Measurements from ENCODE around the gene PPP1R7. TPM values are rescaled to one million over a fixed set of nuclear protein-coding genes. Genes with fewer than 3 reads are reported as not detected.

The PPP1R7 gene
- total RNA-seq, 3 donors from 2014 or later (not counting 1 experiment from before 2014, with no cell fraction given): 57.8 to 66.3 (median 60.4) TPM

- Mint-ChIP-seq H3K27me3 (ENCODE audit: low read depth in 2 of 2) (no peaks in the 10 kb centered on the region), H3K4me3 (no peak overlapping the region), H3K36me3 (no peaks in the 10 kb centered on the region), H3K9me3 (no peaks in the 10 kb centered on the region), H3K27ac (no peak overlapping the region), H3K4me1 (no peaks in the 10 kb centered on the region)
- ATAC-seq (no peak), DNase-seq (no peak)
- no peaks in the 10 kb centered on the region for H3K27me3 ChIP-seq (ENCODE audit: control insufficient read depth, insufficient read depth, low read length)
- WGBS (ENCODE audit: insufficient coverage): 88% methylated on average over 16 of the region's 16 CpGs
- TF ChIP-seq CTCF (IDR thresholded peaks at IDR 0.05): no peak
- H3K4me1 ChIP-seq (ENCODE audit: control insufficient read depth, insufficient read depth, low read length): no peaks in the 10 kb centered on the region
- no peaks in the 10 kb centered on the region for H3K9me3 ChIP-seq (ENCODE audit: control insufficient read depth, insufficient read depth, low read length)
- intact Hi-C loops (cut with micrococcal nuclease): no loop called here
- no peaks in the 10 kb centered on the region for H3K36me3 ChIP-seq (ENCODE audit: control insufficient read depth, insufficient read depth, low read length)
- H3K27ac ChIP-seq (ENCODE audit: low read length): no peak overlapping the region
- no peak overlapping the region for H3K4me3 ChIP-seq (ENCODE audit: low read length)
Measured at GRCh38 chr2:241199286-241199685, 49.0 kb downstream of the PPP1R7 start.

- Histone ChIP-seq H3K9me3 (ENCODE audit: control insufficient read depth, insufficient read depth, low read length) (no peaks in the 10 kb centered on the region), H3K27ac (ENCODE audit: low read length) (no peak overlapping the region), H3K36me3 (ENCODE audit: control insufficient read depth, insufficient read depth, low read length) (no peaks in the 10 kb centered on the region), H3K4me3 (ENCODE audit: low read length) (no peak overlapping the region), H3K4me1 (ENCODE audit: control insufficient read depth, insufficient read depth, low read length) (no peaks in the 10 kb centered on the region), H3K27me3 (ENCODE audit: control insufficient read depth, insufficient read depth, low read length) (no peaks in the 10 kb centered on the region)
- Mint-ChIP-seq H3K9me3 (no peaks in the 10 kb centered on the region), H3K27ac (no peak overlapping the region), H3K4me3 (no peak overlapping the region), H3K36me3 (no peaks in the 10 kb centered on the region), H3K4me1 (no peaks in the 10 kb centered on the region), H3K27me3 (ENCODE audit: low read depth in 2 of 2) (no peaks in the 10 kb centered on the region)
- DNase-seq: no peak
- TF ChIP-seq CTCF (IDR thresholded peaks at IDR 0.05): no peak
- intact Hi-C loops (cut with micrococcal nuclease): no loop called here
- 90% methylated on average over 42 of the region's 42 CpGs for WGBS (ENCODE audit: insufficient coverage)
- ATAC-seq: no peak
Measured at GRCh38 chr2:241199897-241200821, 49.9 kb downstream of the PPP1R7 start.

- H3K27ac ChIP-seq (ENCODE audit: low read length): no peak overlapping the region
- no peak for DNase-seq
- WGBS (ENCODE audit: insufficient coverage): 62% methylated on average over 21 of the region's 21 CpGs
- no peaks in the 10 kb centered on the region for H3K36me3 ChIP-seq (ENCODE audit: control insufficient read depth, insufficient read depth, low read length)
- H3K4me1 ChIP-seq (ENCODE audit: control insufficient read depth, insufficient read depth, low read length): no peaks in the 10 kb centered on the region
- no peaks in the 10 kb centered on the region for H3K27me3 ChIP-seq (ENCODE audit: control insufficient read depth, insufficient read depth, low read length)
- no peak for ATAC-seq
- no peaks in the 10 kb centered on the region for H3K27me3 Mint-ChIP-seq (ENCODE audit: low read depth in 2 of 2)
- H3K9me3 ChIP-seq (ENCODE audit: control insufficient read depth, insufficient read depth, low read length): no peaks in the 10 kb centered on the region
- no peaks in the 10 kb centered on the region for H3K4me1 Mint-ChIP-seq
- H3K9me3 Mint-ChIP-seq: no peaks in the 10 kb centered on the region
- H3K4me3 Mint-ChIP-seq: no peak overlapping the region
- no peak for TF ChIP-seq CTCF (IDR thresholded peaks at IDR 0.05)
- no peak overlapping the region for H3K4me3 ChIP-seq (ENCODE audit: low read length)
- intact Hi-C loops (cut with micrococcal nuclease): no loop called here
- H3K36me3 Mint-ChIP-seq: no peaks in the 10 kb centered on the region
- H3K27ac Mint-ChIP-seq: no peak overlapping the region
Measured at GRCh38 chr2:241200822-241201395, 50.6 kb downstream of the PPP1R7 start.
